Stimulated activated CD8-positive, alpha-beta memory T cell treated with anti-CD3 and anti-CD28 coated beads, Interleukin-12 subunit alpha, Interleukin-12 subunit beta, amount 100 ng/mL, for 24 hours (primary cell): Measurements from ENCODE around the gene CCL18.
"Not testable (repeated sequence)": the region's sequence is repeated elsewhere in the genome, so short reads cannot be mapped to it uniquely, and the experiment has no call there.

Experiments
- DNase-seq: peaks from one replicate; pipeline ENCODE4 v3.0.0-alpha.2; 2020; ENCODE audit errors: extremely low read depth

Gene CCL18

DNA sequence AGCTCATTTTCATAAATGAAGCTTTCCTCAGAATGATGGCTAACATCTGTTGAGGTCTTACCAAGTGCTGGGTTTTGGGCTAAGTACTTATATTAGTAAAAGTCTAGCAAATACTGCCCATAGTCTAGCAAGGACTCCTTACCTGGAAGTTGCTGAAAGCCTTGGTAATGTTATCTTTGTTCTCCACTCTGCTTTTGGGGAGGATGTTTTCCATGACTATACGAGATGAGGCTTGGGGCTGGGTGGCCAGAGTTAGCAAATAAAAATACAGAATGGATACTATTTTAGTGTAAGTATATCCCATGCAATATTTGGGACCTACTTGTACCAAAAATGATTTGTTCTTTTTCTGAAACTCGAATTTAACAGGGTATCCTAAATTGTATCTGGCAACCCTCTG lies 7.7 kb downstream of the CCL18 start:
- no peak for DNase-seq

DNA sequence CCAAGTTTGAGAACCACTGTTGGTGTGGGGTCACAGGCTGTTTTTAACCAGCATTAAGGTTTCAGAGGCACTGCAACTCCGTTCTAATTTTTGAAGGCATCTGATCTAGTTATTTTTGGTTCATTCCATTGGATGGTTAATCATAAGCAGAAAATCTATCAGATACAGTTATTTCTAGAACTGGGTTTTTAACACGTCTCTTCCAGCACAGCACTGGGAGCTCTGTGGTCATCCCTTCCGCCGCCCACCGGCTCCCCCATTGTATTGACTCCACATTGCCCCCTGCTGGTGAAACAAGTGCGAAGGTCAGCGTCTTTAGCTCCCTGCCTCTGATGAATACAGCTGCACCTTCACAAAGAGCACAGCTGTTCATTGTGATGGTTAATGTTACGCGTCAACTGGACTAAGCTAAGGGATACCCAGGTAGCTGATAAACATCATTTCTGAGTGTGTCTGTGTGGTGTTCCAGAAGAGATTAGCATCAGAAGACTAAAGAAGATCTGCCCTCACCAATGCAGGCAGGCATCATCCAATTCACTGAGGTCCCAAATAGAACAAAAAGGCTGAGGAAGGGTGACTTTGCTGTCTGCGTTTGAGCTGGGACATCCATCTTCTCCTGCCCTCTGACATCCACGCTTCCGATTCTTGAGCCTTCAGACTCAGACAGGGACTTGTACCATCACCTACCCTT lies 8.5 kb downstream of the CCL18 start:
- DNase-seq = peak; percentile 47

DNA sequence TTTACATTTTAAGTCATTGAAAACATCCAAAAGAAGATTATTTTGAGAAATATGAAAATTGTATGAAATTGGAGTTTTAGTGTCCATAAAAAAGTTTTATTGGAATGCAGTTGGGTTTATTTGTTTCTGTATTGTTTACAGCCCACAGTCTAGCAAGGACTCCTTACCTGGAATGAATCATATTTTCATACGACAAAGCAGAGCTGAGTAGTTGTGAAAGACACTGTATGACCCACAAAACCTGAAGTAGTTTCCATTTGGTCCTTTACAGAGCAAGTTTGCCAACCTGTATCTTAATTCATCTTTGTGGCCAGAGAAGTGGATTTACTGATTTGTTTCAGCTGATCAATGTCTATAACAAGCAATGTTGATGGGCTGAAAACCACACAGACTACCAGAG lies 10.3 kb downstream of the CCL18 start:
- DNase-seq = no peak

DNA sequence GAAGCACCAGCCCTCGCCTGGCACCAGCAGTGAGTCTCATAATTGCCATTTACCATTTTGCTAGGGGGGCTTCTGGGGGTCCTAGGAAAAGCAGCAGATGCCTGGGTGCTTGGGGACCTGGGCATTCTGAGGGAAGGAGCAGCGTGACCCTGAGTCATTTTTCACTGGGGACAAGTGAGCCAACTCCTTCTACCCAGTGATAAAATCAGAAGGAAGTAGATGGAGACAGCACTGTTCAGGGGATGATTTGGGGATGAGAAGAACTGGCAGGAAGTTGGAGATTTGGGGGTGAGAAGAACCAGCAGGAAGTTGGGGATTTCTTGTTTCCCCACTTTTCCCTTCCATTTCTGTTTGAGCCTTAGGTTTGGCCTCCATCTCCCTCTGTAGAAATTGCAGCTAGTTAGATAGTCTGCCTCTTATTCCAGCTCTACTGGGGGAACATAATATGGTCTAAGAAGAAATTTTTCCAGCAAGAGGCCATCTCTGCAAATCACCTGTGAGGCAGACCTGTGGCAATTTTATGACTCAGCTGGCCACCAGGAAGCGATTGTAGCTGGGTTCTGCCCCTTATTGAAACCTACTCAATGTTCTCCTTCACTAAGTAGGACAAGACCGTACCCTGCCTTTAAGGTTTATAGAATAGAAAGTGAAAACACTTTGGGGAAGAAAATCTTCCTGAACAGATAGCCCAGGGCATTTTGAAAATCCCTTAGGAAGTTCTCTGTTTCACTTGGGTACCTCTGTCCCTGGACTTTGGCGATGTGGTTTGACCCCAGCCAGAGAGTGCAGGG lies 17.8 kb downstream of the CCL18 start:
- not testable (repeated sequence) for DNase-seq

DNA sequence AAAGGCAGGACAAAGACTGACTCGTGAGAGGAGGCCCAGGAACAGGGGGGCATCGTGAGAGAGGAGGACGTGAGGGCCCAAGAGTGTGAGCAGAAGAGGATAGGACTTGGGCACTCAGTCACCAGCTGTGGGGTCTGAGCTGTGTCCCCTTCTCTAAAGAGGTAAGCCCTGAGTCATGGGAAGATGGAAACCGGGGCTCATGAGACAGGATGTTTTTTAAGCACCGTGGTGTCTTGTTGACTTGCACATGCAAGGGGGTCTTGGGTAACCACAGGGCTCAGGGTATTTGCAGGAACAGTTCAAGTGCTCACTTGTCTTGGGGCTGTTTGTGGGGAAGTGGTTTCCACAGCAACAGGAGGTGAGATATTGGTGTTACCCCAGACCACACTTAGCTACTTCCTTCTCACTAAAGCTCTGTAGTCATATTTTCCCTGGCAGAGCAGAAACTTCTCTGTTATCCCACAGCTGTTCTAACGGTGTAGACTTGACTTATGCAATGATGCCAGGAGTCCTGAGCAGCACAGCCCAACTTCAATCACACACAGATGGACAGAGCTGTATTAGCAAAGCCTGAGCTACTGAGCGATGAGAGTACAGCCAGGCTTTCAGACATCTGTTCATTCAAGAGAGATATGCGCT lies 18.5 kb downstream of the CCL18 start:
- peak; percentile 31 for DNase-seq

DNA sequence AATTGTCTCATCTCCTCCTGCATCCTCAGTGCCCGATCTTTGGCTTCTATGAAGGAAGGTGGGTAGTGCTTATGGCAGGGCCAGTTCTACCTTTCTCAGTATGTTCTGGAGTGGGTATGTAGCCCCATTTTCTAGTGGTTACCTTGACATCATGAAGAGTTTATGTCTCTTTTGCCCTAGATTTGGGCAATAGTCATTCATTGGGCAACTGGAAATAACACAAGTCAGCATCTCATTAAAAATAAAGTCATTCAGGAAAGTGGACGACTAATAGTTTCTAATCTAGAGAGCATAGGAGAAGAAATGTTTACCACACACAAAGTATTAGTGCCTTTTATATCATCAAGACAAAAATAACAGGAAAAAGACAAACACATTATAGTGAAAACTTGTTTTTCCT lies 19.6 kb downstream of the CCL18 start:
- DNase-seq = not testable (repeated sequence)

DNA sequence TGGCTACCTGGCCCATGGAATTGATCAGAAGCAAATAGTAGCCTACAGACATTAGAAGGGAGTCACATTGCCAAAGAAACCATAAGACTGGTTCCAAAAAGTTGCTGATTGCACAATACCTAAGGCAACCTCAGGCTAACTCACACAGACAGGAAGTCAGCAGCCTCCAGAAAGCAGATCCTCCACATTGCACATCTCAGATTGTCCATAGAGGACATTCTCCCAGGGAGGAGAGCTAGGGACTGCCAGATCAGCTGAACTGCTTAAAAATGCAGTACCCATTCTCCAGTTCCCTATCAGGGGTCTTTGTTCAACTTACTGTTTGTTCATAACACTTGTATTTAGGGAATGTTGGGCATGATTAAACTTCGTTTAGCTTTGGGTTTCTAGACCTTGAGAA lies 21.7 kb downstream of the CCL18 start:
- no peak for DNase-seq

DNA sequence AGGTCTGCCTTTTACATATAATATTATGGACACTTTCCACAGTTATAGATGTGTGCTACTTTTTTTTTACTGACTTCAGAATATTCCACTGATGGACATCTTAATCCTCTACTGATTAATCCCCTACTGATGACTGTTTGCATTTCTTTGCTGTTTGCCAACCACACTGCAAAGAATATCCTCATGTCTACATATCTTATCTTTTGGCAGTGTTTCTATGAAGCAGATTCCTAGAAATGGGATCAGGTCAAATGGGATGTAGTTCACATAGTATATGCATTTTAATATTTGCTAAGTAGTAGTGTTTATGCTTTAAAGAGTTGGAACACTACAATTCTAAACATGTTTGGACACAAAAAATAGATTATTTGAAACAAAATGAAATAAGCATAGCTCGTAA lies 22.7 kb downstream of the CCL18 start:
- no peak for DNase-seq

DNA sequence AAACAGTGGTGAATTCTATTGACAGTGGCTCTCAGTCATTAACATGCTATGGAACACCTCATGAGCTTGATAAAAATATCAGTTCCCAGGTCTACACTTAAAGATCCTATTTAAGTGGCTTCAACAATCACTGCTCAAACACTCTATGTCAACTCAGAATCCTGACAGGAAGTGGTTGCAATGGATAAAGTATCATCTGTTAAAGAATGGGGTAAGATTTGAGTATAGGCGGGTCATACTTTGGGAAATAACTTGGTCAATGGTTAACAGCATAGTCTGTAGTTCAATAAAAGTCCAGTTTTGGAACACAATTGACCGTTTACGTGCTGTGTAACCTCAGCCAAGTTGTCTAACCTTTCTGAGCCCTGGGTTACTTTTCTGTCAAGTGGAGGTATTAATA lies 23.4 kb downstream of the CCL18 start:
- DNase-seq = not testable (repeated sequence)

DNA sequence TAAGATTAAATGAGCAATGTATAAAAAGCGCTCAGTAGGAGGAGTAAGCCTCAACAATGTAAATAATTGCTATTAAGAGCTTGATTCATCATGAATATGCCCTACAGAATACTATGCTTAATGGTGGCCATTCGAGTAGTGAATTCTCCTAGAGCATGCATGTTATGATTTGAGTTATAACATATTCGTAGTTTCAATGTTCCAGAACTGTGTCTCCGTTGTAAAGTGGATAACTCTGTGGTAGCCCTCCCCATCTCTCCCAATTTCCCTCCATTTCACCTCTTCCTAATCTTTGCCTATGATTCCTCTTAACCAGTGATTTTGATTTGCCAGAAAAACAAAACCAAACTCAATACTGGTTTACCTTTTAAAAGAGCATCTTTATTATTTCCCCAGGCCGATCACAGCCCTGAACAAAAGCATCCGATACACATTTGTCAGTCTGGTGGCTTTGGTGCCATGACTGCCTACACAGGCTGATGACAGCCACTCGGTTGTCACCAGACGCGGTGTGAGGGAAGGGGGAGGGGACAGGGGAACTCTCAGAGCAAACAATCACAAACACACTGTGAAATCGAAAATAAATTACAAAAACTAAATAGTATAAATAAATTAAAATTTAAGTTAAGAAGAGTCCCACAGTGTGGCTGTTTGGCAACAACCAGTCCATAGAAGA lies 24.0 kb downstream of the CCL18 start:
- not testable (repeated sequence) for DNase-seq

DNA sequence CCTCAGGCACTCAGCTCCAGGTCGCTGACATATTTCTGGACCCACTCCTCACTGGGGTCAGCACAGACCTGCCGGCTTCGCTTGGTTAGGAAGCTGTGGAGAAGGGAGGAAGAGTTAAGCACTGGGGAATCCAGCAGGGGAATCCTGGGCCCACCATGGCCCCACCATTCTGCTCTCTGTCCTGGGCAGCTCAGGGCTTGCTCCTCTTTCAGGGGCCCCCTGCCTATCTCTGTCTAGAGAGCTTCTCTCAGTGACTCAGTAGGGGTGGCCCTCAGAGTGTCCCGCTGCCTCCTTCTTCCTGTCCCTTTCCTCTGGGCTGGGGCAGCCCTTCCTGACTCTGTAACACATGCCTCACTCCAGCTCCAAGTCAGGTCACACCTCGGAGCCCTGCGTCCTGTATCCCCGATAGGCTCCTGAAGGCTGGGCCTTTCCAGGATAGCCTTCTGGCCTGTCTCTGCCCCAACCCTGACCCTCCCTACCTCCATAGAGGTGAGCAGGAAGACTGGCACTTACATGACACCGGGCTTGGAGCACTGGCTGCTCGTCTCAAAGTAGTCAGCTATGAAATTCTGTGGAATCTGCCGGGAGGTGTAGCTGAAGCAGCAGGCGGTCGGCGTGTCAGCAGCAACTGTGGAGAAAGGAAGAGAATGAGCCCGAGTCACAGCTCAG lies 24.7 kb downstream of the CCL18 start:
- no peak for DNase-seq

DNA sequence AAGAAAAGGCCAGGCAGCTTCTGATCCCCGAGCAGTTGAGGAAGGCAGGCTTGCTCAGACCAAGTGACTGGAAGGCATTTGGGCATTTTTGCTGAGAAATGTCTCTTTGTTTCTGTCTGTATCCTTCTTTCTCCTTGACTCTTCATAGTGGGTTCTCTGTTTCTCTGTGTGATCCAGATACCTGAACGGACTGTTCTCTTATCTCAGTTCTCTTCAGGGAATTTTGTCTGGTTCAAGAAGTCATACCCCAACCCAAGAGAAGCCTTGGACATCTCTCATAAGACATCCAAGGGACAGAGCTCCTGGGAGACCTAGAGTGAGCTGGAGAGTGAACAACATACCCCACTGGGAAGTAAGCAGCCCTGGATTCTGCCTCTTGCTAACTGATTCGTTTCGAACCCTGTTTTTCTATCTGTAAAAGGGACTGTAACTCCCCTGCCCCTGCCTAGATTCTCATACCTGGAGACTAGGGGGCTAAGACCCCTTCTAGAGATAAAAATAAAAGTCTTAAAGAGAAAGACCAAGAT lies 25.3 kb downstream of the CCL18 start:
- no peak for DNase-seq

DNA sequence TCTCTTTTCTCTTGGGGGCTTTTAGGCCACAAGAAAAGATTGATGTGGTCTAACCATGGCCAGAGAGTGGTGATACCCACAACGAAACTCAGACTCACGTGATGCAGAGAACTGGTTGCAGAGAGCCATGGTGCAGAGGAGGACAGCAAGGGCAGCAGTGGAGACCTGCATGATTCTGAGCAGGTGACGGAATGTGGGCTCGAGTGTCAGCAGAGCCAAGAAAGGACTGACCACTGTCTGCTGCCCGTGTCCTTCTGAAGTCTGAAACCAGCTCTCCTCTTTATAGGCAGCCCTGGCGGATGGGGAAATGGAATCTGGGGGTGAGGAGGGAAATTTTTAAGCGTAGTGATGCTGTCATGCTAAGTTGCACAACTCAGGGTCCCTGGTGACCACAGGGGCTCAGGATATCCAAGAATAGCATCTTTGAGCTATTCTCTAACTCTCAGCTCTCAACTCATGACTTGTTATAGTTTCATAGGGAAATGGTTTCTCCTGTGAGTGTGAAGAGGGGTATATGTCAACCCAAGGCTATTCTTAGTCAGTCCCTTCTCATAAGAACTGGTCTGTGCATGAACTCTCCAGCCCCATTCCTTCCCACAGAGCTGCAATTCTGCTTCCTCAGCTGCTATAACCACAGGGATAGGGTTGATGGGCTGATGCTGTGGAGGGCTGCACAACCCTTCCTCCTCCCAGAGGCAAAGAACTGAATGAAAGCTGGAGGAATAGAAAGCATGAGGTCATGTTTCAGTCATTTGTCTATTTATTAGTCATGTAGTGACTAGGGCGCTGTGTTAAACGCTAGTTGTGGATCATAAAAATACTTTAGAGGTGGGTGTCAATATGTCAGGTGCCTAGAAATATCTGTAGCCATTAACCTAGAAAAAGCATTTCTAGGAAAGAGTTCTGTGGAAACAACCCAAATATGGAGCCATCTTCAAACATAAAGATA lies 26.1 kb downstream of the CCL18 start, which contains the start of gene CCL3:
Gene CCL3, minus strand, starts transcription at position 256 of the 949 bp plus-strand sequence. Its CDS starts 85 bp downstream, at position 171.
- DNase-seq = peak; percentile 22

DNA sequence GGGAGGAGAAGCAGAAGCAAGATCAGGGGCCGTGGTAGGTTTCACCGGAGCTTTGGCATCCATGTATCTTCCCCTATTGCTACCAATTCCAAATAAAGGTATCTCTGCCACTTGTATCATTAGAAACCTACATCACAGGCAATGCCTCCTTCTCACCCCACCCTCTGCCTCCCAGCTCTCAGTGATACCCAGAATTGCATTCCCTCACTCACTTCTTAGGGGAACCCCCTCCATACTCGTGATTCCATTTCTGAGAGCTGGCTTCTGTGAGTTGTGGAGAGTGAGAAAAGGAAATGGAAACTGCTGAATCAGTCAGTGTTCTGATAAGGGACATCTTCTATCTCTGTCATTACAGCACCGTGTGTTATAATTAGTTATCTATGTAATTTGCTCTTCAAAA lies 28.2 kb downstream of the CCL18 start:
- DNase-seq = no peak

DNA sequence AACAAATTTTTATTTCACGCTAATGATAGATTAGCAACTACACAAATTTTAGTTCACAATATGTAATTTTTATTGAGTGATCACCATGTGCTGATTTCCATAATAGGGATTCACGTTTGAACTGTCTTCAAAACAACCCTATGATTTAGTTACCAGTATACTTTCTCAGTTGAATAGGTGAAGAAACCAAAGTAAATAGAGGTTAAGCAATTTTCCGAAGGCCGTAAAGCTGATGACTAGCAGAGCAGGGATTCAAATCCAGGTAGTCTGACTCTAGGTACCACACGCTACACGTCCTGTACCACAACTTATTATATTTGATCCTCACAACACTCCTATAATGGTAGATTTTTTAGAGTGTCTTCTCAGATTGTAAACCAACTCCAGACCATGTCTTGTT lies 28.6 kb downstream of the CCL18 start:
- not testable (repeated sequence) for DNase-seq

DNA sequence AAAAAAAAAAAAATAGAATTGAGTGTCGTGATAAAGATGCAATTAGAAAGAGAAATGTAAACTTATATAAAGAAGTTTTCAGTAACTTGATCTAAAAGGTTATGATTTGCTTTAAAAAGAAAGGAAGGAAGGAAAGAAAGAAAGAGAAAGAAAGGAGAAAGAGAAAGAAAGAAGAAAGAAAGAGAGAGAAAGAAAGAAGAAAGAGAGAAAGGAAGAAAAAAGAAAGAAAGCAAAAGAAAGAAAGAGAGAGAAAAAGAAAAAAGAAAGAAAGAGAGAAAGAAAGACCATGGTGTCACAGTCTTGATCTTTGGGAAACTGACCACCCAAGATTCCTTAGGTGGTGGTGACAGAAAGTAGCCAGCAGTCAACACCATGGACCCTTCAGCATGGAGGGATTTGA lies 30.2 kb downstream of the CCL18 start:
- DNase-seq = no peak

DNA sequence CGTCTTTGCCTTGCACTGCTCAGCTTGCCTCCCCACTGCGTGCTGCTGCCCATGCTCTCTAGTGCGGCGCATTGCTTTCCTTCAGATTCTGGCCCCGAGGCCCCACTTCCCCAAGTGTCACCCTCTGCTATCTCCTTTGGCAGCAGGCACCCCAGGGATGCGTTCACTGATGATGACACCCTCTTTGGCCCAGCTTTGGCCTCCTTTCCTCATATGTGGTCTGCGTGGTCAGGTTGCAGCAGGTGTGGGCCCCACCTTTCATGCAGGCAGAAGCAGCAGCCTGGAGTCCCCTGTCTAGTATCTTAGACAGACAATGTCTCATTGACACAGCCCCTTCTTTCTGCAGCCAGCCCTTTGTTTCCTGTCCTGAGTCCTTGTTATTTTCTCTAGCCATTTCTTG lies 30.7 kb downstream of the CCL18 start:
- no peak for DNase-seq

DNA sequence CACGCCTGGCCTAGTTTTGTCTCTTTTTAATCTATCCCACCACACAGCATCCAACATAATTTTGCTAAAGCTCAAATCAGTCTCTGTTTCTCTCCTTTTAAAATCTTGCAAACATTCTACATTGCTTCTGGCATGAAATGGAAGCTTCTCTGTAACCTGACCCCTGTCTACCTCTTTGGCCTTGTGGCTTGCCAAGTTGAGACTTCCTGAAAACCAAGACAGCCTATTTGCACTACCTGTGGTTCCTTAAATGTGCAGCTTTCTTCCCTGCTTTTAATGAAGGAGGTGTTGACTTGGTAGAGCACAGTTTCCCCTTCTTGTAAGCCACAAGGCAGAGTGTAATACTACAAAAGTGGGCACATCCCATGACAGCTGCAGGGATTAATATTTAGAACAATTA lies 31.9 kb downstream of the CCL18 start:
- DNase-seq = no peak

DNA sequence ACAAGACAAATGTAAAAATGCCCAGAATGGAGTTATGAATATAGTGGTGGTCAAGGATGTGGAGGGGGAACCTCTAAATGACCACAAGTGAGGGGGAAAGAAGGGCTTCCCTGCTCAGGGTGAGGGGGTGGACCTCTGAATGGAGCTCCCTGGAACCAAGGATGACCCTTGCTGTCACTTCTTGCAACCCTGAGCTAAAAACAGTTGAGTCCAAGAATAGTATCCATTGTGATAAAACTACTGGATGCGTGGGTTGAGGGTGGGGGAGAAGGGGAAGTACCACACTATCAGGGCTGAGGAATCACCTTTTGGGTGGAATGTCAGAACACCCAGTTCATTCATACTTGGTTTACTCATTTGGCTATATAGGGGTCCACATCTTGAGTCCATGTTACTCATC lies 34.9 kb downstream of the CCL18 start:
- DNase-seq = not testable (repeated sequence)

DNA sequence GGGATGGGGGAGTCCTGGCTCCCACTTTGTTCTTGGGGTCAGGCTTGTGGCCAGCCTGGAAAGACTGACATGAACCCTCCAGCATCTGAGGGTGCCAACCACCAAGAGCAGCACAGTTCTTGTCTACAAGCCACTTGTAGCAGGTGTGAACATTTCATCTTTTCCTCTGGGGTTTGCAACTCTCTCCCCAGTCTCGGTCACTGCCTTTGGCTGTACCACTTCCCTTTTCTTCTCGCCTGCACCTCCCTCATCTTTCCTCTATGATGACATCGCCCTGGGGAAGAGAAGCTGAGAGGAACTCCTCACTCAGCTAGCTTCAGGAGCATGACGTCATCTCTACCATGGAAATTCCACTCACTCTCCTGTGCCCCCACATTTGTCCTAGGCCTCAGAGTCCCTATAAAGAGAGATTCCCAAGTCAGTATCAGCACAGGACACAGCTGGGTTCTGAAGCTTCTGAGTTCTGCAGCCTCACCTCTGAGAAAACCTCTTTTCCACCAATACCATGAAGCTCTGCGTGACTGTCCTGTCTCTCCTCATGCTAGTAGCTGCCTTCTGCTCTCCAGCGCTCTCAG lies 39.4 kb downstream of the CCL18 start, which contains the start of gene CCL4:
Gene CCL4, plus strand, starts transcription at position 427 of the 575 bp plus-strand sequence. Its CDS starts 79 bp downstream, at position 506.
- not testable (repeated sequence) for DNase-seq
